Endothelial cell of umbilical vein (primary cell): ENCODE data around the gene PDGFA. TPM values are rescaled to one million over a fixed set of nuclear protein-coding genes. Genes with fewer than 3 reads are reported as not detected.

ENCODE experiments used
- BruUV-seq: library from RNA; stranded (reverse); fragments of 400-500 nt; replicated peaks from 2 replicates; lab custom pipeline; 2021; lab: Mats Ljungman, UMichigan
- CTCF ChIA-PET: fragments of 300-600, 350-600 bp; sonication (Branson Sonifier 250); formaldehyde crosslinking; loops from one replicate; lab custom pipeline; 2021; ENCODE audit warnings: antibody characterized with exemption, inconsistent platforms; lab: Charles Lee
- POLR2A ChIA-PET: fragments of 300-600, 350-600 bp; sonication (Branson Sonifier 250); formaldehyde crosslinking; loops from one replicate; lab custom pipeline; 2021; ENCODE audit warnings: antibody characterized with exemption, inconsistent platforms; lab: Charles Lee
- DNase-seq: peaks from one replicate; pipeline ENCODE4 v3.0.0-alpha.2; 2011; ENCODE audit warnings: low read depth, low spot score
- FAIRE-seq: peaks from 2 replicates; lab custom pipeline; 2011; peaks lifted over from hg19 to GRCh38; lab: Jason Lieb, UNC
- H2AFZ ChIP-seq: 2 replicates; pipeline ENCODE4 v1.6.0; 2012; ENCODE audit warnings: low read depth, low read length, control low read depth, inconsistent platforms
- H3K27ac ChIP-seq: 2 replicates; pipeline ENCODE4 v1.5.1; 2011; ENCODE audit warnings: low read depth, mild to moderate bottlenecking, control low read depth, low read length, moderate library complexity; ENCODE audit not compliant: insufficient read depth
- H3K27me3 ChIP-seq, 2 experiments: 2 replicates each; pipeline versions ENCODE4 v1.6.0 to v1.6.1; 2011; ENCODE audit warnings: low read length in 2 of 2, mixed read lengths in 1 of 2; ENCODE audit not compliant: control insufficient read depth in 2 of 2, insufficient read depth in 2 of 2
- H3K36me3 ChIP-seq, 2 experiments: 2 replicates in 1 of 2; 3 replicates in 1 of 2; pipeline ENCODE4 v1.5.1; 2011; ENCODE audit warnings: low read length in 2 of 2, mild to moderate bottlenecking in 1 of 2, moderate library complexity in 1 of 2; ENCODE audit not compliant: control insufficient read depth in 2 of 2, insufficient read depth in 2 of 2; ENCODE audit errors: extremely low read depth in 1 of 2
- H3K4me1 ChIP-seq: 3 replicates; pipeline ENCODE4 v1.5.1; 2011; ENCODE audit warnings: mild to moderate bottlenecking, low read length; ENCODE audit not compliant: control insufficient read depth, insufficient read depth; ENCODE audit errors: extremely low read depth
- H3K4me2 ChIP-seq: 2 replicates; pipeline ENCODE4 v1.6.1; 2011; ENCODE audit warnings: low read length, control low read depth, mixed read lengths; ENCODE audit not compliant: insufficient read depth
- H3K4me3 ChIP-seq, 3 experiments: fragments of 200-600 bp in 1 of 3; sonication (generic), shearing (Covaris generic) in 1 of 3; replicated peaks in 1 of 3; 2 replicates each; pipeline ENCODE4 v1.5.1; 2011 to 2016; ENCODE audit warnings: control low read depth in 3 of 3, low read length in 3 of 3, mild to moderate bottlenecking in 2 of 3, inconsistent platforms in 1 of 3, low read depth in 1 of 3, moderate library complexity in 1 of 3; ENCODE audit not compliant: insufficient read depth in 1 of 3
- H3K79me2 ChIP-seq: 2 replicates; pipeline ENCODE4 v1.6.0; 2012; ENCODE audit warnings: low read length, inconsistent platforms; ENCODE audit not compliant: control insufficient read depth, insufficient read depth
- H3K9ac ChIP-seq: replicated peaks from 2 replicates; pipeline ENCODE3; 2011; ENCODE audit warnings: low read length, control low read depth; ENCODE audit not compliant: insufficient read depth; ENCODE audit errors: extremely low read depth
- H3K9me1 ChIP-seq: replicated peaks from 3 replicates; pipeline ENCODE4 v1.6.0; 2011; ENCODE audit warnings: mild to moderate bottlenecking, low read length; ENCODE audit not compliant: control insufficient read depth, insufficient read depth; ENCODE audit errors: extremely low read depth
- H3K9me3 ChIP-seq: replicated peaks from 2 replicates; pipeline ENCODE4 v1.5.1; 2012; ENCODE audit warnings: low read length, inconsistent platforms; ENCODE audit not compliant: control insufficient read depth, insufficient read depth
- H4K20me1 ChIP-seq: replicated peaks from 2 replicates; pipeline ENCODE3; 2011; ENCODE audit warnings: mild to moderate bottlenecking, low read length; ENCODE audit not compliant: control insufficient read depth, insufficient read depth; ENCODE audit errors: extremely low read depth
- CTCF ChIP-seq, 2 donors: IDR thresholded peaks; 1 replicate in 1 of 2; 2 replicates in 1 of 2; pipeline ENCODE4 v1.5.1; 2011; ENCODE audit warnings: low read length in 2 of 2, mild to moderate bottlenecking in 2 of 2, moderate library complexity in 2 of 2, control low read depth in 1 of 2, inconsistent platforms in 1 of 2, low read depth in 1 of 2; ENCODE audit not compliant: insufficient read depth in 1 of 2; ENCODE audit errors: extremely low read depth in 1 of 2
- EZH2 ChIP-seq: IDR thresholded peaks from 2 replicates; pipeline ENCODE4 v1.6.1; 2012; ENCODE audit warnings: borderline replicate concordance, low read depth, mild to moderate bottlenecking, moderate library complexity, low read length, inconsistent platforms; ENCODE audit not compliant: severe bottlenecking
- FOS ChIP-seq: IDR thresholded peaks from 2 replicates; pipeline ENCODE4 v1.6.1; 2011; ENCODE audit warnings: mild to moderate bottlenecking, low read length, moderate library complexity, borderline replicate concordance; ENCODE audit not compliant: insufficient read depth
- GATA2 ChIP-seq: IDR thresholded peaks from 2 replicates; pipeline ENCODE4 v1.7.0; 2011; ENCODE audit warnings: low read depth, mild to moderate bottlenecking, moderate library complexity, mixed read lengths, low read length; ENCODE audit not compliant: insufficient read length, insufficient read depth
- JUN ChIP-seq: IDR thresholded peaks from 2 replicates; pipeline ENCODE4 v1.6.1; 2011; ENCODE audit warnings: borderline replicate concordance, low read depth; ENCODE audit not compliant: insufficient read length, insufficient read depth
- MAX ChIP-seq: IDR thresholded peaks from 2 replicates; pipeline ENCODE4 v1.6.1; 2011; ENCODE audit not compliant: insufficient read depth, insufficient read length
- MYC ChIP-seq: IDR thresholded peaks from one replicate; pipeline ENCODE4 v1.6.1; 2011; ENCODE audit warnings: mild to moderate bottlenecking, low read depth, low read length
- POLR2A ChIP-seq: IDR thresholded peaks from 2 replicates; pipeline ENCODE4 v1.6.1; 2012; ENCODE audit warnings: low read depth, mild to moderate bottlenecking, control low read depth, low read length
- POLR2AphosphoS5 ChIP-seq: IDR thresholded peaks from 2 replicates; pipeline ENCODE4 v1.6.1; 2012; ENCODE audit warnings: low read depth, mild to moderate bottlenecking, control low read depth, low read length, moderate library complexity; ENCODE audit not compliant: insufficient read depth
- dilution Hi-C: fragments of 300-500 bp; cut with MboI; formaldehyde crosslinking; loops from one replicate; pipeline ENCODE4 v1.15.0; 2019; ENCODE audit warnings: low sequenced_read_pairs; ENCODE audit not compliant: extremely low pct_ligation_motif_present
- intact Hi-C: fragments of 100-400 bp; cut with micrococcal nuclease; formaldehyde crosslinking; loops from one replicate; pipeline ENCODE4 v1.10.0; 2022
- polyA plus RNA-seq, 4 experiments: library from polyadenylated mRNA; depleted of rRNA in 3 of 4; stranded (reverse) in 3 of 4; unstranded in 1 of 4; fragments of >200 nt; gene quantifications; 2 replicates each; pipeline versions ENCODE4 v1.2.1 to v1.2.3, GENCODE V29; 2011 to 2012; ENCODE audit warnings: missing spikeins in 1 of 4
- total RNA-seq: library from RNA; stranded (reverse); gene quantifications from 2 replicates; pipeline ENCODE4 v1.2.3, GENCODE V29; 2021

PDGFA gene
- total and polyA plus RNA-seq, 2 donors (not counting 3 experiments of a cell fraction or from before 2014, with no cell fraction given): 17.4 to 62.4 TPM

- Histone ChIP-seq H3K9me3 (no peaks in the 10 kb centered on the region), H3K4me3 (no peak overlapping the region), H3K27me3 (no peaks in the 10 kb centered on the region), H4K20me1 (no peaks in the 10 kb centered on the region), H2AFZ (no peak overlapping the region), H3K79me2 (no peaks in the 10 kb centered on the region), H3K27ac (no peak overlapping the region), H3K36me3 (no peaks in the 10 kb centered on the region), H3K9ac (no peak overlapping the region), H3K4me2 (no peak overlapping the region), H3K9me1 (no peaks in the 10 kb centered on the region), H3K4me1 (no peaks in the 10 kb centered on the region)
- POLR2A ChIA-PET: no interaction called here
- no TSS peak for BruUV-seq
- intact Hi-C loops (no loop called here), dilution Hi-C loops (no loop called here)
- CTCF ChIA-PET: no interaction called here
- TF ChIP-seq GATA2: no peak
- DNase-seq: no peak
- FAIRE-seq: no peak
Measured at GRCh38 chr7:555551-556160, 36.0 kb upstream of the PDGFA start.

- no peak overlapping the region for H3K9ac ChIP-seq
- H3K4me3 ChIP-seq: no peak overlapping the region
- H3K4me1 ChIP-seq: no peaks in the 10 kb centered on the region
- H3K27me3 ChIP-seq: no peaks in the 10 kb centered on the region
- H3K79me2 ChIP-seq: no peaks in the 10 kb centered on the region
- FAIRE-seq (no peak), DNase-seq (no peak)
- H3K4me2 ChIP-seq: no peak overlapping the region
- TF ChIP-seq GATA2 (no peak), JUN (no peak), FOS (no peak), POLR2A (no peak), EZH2 (no peak), CTCF (IDR thresholded peaks at IDR 0.05; ENCODE audit: extremely low read depth in 1 of 2, insufficient read depth in 1 of 2, low read depth in 1 of 2, low read length in 2 of 2) (no peak), POLR2AphosphoS5 (no peak), MYC (no peak), MAX (no peak)
- H3K27ac ChIP-seq: no peak overlapping the region
- H3K9me1 ChIP-seq: no peaks in the 10 kb centered on the region
- no peak overlapping the region for H2AFZ ChIP-seq
- H3K36me3 ChIP-seq: no peaks in the 10 kb centered on the region
- H3K9me3 ChIP-seq: no peaks in the 10 kb centered on the region
- intact Hi-C loops: no loop called here
- ChIA-PET CTCF (no interaction called here), POLR2A (no interaction called here)
- dilution Hi-C loops: no loop called here
- H4K20me1 ChIP-seq: no peaks in the 10 kb centered on the region
- BruUV-seq: no TSS peak
Measured at GRCh38 chr7:553636-554111, 34.0 kb upstream of the PDGFA start.
